GM19099 (cell line): ENCODE results near the gene CCL20.

ENCODE experiments used
- POLR2A ChIP-seq: IDR thresholded peaks from 3 replicates; pipeline ENCODE4 v1.6.1; 2011; ENCODE audit warnings: low read depth; ENCODE audit not compliant: insufficient read length; ENCODE audit errors: extremely low read depth

Gene CCL20

GRCh38 chr2:227848586-227848985, 34.9 kb downstream of the CCL20 start:
- no peak for TF ChIP-seq POLR2A

- TF ChIP-seq POLR2A = no peak
These were observed 36.3 kb downstream of the CCL20 start for GRCh38 chr2:227849906-227850305.

GRCh38 chr2:227853204-227853629, 39.6 kb downstream of the CCL20 start:
- TF ChIP-seq POLR2A = no peak

GRCh38 chr2:227853765-227854271, 40.2 kb downstream of the CCL20 start:
- no peak for TF ChIP-seq POLR2A

- no peak for TF ChIP-seq POLR2A
These were observed 41.8 kb downstream of the CCL20 start for GRCh38 chr2:227855440-227855839.

GRCh38 chr2:227856697-227857096, 43.1 kb downstream of the CCL20 start:
- TF ChIP-seq POLR2A = no peak

GRCh38 chr2:227860221-227860641, 46.6 kb downstream of the CCL20 start:
- TF ChIP-seq POLR2A = no peak

GRCh38 chr2:227861011-227861410, 47.4 kb downstream of the CCL20 start:
- TF ChIP-seq POLR2A = no peak

- TF ChIP-seq POLR2A = no peak
These were observed 48.6 kb downstream of the CCL20 start for GRCh38 chr2:227862227-227862740.

GRCh38 chr2:227862741-227863588, 49.3 kb downstream of the CCL20 start:
- no peak for TF ChIP-seq POLR2A

GRCh38 chr2:227864161-227864756, 50.6 kb downstream of the CCL20 start:
- TF ChIP-seq POLR2A = no peak

GRCh38 chr2:227865291-227865690, 51.6 kb downstream of the CCL20 start:
- no peak for TF ChIP-seq POLR2A
